ENCODE results near the gene DMAC2.
"Not testable (repeated sequence)": the region's sequence is repeated elsewhere in the genome, so short reads cannot be mapped to it uniquely, and the experiment has no call there.

DMAC2 gene

DNA sequence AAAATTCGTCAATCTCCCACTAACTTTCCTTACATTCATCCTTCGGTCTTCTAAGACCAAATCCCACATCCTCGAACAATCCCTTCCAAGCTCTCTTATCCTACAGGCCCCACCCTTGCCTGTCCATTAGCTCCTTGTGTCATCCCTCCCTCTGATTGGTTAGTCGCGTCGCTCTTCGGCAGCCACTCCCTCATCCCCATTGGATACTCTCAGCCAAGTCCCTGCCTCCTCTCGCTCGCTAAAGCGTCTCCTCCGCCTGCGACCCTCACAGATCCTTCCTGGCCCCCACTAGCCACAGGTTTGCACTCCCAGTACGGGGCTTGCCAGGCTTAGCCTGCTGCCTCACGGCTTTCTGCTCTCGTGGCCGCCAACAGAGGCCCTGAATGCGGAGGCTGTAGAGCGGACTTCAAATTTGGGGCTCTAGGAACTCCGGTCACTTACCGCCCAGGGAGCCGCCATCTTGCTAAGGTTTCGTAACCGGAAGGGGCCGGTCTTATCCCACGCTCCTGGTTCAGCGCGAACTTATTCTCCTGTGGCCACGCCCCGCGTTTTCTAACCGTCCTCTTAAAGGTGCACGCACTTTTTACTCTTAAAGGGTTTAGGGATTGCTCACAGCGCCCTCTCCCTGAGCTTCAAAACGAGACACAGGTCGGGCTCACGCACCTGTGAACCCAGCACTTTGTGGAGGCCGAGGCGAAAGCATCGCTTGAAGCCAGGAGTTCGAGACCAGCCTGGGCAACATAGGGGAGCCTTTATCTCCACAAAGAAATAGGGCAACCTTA lies at the start of gene DMAC2:
Gene DMAC2, minus strand, starts transcription at position 472 of the 782 bp plus-strand sequence. Its CDS starts 13 bp downstream, at position 459.
- peak; percentile 97 for DNase-seq

DNA sequence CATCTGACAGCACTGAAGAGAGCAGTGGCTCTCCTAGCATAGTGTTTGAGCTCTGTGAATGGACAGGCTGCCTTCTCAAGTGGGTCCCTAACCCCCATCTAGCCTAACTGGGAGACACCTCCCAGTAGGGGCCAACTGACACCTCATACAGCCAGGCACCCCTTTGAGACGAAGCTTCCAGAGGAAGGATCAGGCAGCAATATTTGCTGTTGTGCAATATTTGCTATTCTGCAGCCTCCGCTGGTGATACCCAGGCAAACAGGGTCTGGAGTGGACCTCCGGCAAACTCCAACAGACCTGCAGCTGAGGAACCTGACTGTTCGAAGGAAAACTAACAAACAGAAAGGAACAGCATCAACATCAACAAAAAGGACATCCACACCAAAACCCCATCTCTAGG lies 47.2 kb upstream of the DMAC2 start:
- not testable (repeated sequence) for DNase-seq

DNA sequence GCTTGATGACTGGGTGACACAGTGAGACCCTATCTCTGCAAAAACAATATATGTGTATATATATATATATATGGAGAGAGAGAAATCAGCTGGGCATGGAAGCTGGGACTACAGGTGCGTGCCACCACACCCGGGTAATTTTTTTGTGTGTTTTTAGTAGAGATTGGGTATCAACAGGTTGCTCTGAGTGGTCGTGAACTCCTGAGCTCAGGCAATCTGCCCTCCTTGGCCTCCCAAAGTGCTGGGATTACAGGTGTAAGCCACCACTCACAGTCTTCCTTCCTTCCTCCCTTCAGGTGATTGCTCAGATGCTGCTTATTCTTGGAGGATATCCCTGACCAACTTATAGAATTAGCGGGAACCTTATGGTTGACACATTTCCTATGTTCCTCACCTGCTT lies 45.1 kb upstream of the DMAC2 start:
- no peak for DNase-seq

DNA sequence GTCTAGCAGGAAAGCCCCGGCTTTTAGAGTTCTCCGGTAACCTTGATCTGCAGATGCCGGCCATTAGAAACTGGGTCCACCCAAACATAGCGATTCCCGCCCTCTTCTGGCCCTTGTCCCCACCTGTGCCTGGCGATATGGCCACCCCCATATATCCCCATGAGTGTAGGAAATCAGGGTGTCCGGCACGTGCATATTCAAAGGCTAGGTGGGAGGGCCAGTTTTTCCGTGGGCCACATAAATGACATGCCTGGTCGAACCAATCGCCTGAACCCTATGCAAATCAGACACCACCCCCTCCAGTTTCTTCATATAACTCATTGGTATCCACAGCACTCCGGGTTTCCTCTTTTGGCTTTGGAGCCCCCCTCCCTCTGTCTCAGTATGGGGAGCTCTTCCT lies 40.6 kb upstream of the DMAC2 start:
- no peak for DNase-seq

DNA sequence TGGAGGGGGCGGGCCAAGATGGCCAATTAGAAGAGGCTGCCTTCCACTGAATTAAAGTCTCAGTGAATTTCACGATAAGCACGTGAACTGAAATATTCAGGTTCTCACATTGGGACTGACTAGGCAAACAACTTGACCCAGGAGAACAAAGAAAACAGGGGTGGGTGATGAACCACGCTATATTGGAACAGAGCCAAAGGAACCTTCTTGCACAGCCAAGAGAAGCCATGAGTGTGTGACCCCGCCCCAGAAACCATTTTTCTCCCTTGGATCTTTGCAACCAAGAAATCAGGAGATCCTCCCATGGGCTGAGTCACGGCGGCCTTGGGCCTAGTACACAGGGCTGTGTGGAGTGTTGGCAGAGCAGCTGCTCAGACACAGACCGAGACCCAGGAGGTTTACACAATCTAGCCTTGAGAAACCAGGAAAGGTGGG lies 40.1 kb upstream of the DMAC2 start:
- no peak for DNase-seq

DNA sequence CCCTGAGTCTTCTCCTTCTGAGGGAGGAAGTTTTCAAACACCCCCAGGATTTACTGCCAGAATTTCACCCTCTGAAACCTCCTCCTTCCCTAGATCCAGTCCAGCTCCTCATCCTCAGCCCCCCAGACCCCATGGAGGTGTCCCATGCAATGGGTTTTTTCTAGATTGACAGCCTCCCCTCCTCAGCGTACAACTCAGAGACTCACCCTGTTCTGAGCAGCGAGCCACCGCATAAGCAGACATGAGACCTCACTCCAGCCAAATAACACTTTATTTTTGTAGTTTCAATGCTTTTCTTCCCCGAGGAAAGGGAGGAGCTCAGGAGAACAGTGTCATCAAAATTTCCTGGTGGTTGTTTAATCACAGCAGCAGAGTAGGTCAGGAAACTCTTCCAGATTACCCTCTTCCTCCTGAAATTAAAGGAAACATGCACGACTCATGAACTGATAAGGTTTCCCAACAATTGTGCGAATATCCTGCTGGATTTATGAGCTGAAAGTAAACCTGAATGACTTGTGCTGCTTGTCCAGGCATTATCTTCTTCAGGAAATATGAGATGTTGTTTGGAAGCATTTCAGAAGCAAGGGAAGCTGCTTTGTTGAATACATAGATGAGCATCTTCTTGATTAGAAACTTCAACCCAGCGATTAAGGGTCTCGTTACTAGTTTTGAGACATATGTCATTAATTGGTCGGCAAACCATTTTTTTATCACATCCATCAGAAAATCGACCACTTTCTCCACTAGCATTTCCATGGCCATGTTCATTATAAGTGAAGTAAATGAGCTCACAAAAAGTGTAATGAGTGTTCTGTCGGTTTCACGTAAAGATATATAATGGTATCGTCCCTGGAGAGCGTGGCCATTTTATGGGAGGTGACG lies 39.4 kb upstream of the DMAC2 start:
- DNase-seq = no peak

DNA sequence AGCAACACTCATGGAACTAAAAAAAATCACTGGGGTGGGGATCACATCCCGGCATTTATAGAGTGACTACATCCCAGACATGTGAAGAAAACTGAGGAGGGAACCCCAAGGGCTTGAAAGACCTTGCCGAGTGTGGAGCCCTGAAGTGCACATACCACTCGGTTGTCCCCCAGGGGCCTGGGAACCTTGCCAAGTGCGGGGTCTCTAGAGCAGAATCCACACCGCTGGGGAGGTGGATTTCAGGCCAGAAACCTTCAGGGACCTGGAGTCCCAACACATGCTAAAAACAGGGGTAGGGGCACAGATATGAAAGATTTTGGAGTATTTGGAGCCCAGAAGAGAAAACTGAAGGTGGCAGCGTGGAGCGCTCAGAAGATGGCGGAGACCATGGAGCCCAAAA lies 38.5 kb upstream of the DMAC2 start:
- no peak for DNase-seq

DNA sequence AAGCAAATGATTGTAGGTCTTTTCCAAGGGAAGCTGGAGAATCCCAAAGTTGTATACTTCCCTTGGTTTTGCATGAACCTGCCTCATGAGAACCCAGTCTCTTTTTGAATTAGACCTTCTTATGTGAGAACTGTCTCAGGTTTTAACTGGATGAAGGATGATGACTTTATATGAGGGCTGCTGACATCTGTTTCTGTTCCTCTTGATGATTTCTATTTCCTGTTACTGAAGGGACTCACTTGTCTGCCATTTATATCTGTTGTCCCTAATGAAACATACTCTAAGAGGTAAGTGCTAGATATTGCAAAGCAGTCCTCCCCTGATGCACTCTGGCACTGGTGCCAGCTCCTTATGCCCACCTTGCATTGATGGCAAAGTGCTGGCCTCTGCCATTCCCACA lies 36.9 kb upstream of the DMAC2 start:
- no peak for DNase-seq

DNA sequence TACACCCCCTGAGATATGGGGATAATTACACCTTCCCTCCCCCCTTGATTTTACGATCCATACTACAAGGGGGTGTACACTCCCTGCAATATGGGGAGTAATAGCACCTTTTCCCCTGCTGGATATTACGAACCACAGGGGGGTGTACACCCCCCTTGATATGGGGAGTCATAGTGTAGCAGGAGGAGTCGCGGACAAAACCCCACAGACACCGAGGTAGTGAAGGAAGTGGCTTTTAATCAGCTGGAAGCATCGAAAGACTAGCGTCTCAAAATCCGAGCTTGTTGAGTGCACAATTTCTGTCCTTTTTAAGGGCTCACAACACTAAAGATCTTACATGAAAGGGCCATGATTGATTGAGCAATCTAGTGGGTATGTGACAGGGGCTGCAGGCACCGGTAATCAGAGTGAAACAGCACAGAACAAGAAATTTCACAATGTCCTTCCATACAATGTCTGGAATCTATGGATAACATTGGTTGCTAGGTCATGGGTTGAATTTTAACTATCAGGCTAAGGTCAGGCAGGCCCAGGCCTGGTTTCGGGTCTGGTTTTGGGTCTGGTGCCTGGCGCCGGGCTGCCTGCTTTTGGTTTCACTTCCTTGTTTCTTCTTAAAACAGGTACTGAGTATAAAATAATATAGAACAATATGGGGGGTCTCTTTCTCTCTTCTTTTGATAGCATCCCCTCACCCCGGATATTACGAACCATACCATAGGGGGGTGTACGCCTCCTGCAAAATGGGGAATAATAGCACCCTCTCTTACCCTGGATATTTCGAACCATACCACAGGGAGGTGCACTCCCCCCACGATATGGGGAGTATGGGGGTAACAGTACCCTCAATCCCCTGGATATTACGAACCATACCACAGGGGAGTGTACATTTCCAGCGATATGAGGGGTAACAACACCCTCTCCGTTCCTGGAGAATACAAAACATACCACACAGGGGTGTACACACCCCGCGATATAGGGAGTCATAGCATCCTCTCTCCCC lies 23.8 kb upstream of the DMAC2 start:
- not testable (repeated sequence) for DNase-seq

DNA sequence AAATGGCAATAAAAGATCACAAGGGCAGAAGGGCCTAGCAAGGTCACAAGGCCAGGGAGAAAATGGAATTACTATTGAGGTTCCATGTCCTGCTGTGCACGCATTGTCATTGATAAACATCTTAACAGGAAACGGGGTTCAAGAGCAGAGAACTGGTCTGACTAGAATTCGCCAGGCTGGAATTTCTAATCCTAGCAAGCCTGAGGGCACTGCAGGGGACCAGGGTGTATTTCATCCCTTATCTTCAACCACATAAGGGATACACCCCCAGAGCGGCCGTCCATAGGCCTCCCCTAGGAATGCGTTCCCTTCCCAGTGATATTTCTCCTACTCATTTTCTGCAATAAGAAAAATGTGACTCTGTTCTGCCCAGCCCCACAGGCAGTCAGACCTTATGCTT lies 22.8 kb upstream of the DMAC2 start:
- no peak for DNase-seq

DNA sequence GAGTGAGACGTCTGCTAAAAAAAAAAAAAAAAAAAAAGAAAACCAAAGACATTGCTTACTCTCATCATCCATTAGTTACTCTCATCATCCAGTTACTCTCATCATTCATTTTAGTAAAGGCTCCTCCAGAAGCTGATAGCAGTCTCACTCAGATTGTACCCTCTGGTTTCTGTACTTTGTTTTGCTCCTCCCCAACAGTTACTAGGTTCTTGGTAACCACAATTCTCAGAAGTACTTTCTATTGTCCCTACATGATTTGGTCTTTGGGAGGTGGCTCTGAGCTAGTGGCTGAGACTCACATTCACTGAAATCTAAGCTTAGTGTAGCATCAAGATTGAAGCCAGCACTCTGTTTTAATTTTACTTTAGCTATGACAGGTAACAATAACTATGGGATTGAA lies 17.5 kb upstream of the DMAC2 start:
- DNase-seq = no peak

DNA sequence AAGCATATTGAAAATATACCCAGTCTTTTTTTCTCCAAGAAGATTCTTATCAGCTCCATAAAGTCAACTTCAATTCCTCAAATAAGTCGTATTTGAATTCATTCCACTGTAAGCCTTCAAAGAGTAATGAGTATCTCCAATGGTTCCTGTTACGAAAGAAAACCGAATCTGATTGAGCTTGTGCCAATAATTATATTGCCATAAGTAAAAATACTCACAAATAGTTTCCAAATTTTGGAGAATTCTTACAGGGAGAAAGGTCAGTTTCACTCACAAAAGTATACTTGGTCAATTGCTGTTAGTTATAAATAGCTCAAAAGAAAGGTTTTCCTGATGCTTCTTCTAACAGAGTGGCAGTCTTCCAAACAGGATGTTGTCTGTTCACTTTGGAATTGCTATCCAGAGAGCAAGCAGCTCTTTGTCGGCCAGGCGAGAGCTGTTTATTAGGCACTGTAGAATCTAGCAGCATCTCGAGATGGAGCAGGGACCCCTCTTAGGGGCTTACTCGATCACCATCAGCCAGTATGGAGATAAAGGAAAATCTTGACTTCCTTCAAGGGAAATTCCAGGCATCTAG lies 16.7 kb upstream of the DMAC2 start:
- no peak for DNase-seq

DNA sequence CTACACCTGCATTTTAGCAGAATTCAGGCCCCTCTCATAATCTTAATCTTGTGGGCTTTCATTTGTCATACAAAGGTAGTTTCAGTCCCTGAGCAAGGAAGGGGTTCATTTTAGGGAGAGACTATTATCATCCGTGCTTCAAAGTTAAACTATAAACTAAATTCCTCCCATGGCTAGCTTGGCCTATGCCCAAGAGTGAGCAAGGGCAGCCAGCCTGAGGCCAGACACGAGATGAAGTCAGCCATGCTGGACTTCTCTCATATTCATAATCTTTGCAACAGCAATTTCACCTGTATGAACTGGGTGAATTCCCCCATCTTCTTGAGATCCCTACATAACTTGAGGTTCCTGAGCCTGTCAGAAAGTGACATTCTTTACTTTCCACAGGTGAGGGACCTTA lies 16.2 kb upstream of the DMAC2 start:
- no peak for DNase-seq

DNA sequence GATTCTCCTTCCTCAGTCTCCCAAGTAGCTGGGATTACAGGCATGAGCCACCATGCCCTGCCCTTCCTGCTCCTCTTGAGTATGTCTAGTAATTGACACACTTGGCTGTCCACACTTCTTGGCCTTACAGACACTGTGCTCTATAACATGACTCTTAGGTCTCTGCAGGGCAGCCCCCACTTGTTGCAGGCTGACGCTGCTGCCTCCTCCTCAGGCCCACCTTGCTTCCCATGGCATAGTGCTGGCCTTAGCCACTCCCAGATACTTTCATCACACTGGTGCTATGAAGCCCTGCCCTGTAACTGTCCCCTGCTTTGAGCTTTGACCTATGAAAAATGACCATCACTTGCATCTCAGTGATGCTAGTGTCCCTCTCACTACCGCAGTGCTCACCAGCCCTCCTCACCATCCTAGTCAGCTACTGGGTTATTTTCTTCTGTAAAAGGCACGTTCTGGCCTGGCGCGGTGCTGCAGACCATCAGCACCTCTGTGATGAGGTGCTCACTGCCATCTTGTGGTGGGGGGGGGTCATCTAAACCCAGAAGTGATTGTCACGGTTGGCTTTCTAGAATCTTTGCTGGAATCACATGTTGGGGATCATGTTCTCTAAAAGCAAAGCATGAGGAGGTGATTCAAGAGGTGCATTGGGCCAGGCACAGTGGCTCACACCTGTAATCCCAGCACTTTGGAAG lies 13.0 kb upstream of the DMAC2 start:
- no peak for DNase-seq

DNA sequence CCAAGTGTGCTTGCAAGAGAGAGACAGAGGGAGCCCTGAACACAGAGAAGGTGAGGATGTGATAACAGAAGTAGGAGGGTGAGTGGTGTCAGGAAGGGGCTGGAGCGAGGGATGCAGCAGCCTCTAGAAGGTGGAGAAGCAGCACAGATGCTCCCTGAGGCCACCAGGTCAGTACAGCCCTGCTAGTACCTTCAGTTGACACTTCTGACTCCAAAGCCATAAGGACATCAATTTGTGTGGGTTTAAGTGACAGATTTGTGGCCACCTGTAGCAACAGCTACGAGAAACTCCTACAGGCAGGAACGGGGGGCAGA lies 10.1 kb upstream of the DMAC2 start:
- DNase-seq = no peak

DNA sequence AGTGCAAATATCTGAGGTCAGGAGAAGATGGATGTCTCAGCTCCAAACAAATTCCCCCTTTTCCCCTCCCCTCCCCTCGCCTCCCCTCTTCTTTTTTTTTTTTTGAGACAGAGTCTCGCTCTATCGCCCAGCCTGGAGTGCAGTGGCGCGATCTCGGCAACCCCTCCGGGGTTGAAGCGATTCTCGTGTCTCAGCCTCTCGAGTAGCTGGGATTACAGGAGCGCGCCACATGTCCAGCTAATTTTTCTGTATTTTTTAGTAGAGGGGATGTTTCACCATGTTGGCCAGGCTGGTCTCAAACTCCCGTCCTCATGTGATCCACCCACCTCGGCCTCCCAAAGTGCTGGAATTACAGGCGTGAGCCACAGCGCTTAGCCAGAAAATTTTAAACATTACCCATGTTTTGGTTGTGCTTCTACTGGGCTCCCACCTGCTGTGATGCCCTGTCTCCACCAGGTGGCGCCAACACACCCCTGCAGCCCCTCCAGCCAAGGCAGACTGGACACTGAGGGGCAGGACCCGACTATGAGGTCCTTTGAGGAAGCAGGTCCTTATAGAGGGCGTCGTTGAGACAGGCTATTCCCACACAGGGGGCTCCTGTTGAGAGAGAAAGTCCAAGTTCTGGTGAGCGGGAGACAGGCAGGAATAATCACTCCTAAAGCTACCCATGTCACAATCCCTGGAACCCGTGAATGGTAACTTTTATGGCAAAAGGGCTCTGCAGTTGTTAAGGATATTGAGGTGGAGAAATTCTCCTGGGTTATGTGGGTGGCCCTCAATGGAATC lies 9.6 kb upstream of the DMAC2 start:
- DNase-seq = peak; percentile 43

DNA sequence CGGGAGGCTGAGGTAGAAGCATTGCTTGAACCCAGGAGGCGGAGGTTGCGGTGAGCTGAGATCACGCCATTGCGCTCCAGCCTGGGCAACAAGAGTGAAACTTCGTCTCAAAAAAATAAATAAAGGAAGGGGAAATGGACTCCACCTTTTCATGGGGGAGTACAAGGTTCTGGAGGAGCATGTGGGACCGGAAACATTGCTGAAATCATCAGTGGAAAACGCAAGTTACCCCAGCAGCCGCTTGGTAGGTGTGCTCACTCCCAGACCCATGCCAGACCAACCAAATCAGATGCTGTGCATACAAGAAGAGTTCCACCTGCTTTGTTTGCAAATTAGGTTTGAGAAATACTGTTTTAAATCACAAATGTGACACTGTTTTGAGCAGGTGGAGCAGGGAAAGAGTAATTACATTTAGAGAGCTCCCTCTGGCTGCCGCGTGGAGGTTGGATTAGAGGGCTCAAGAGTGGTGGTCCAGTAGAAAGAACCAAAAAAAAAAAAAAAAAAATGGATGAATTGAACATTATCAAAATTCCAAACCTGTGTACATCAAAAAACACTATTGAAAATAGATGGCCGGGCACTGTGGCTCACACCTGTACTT lies 8.1 kb upstream of the DMAC2 start:
- DNase-seq = no peak

DNA sequence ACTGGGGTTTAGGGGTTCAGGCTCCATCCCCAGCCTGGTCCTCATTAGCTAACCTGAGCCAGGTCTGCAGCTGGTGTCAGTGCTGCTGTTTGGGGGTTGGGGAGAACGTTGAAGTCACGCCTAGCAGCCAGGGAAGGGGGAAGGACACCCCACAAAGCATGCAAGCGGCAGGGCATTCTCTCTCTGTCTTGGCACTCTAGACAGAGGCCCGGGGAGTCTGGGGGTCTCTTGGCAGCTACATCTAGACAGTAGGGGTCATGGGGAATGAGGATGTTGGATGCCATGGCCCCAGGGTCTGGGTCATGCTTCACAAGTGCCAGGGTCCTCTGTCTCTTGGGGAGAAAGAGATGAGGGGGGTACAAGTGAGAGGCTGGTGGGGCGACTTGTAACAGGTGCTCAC lies 5.9 kb upstream of the DMAC2 start:
- DNase-seq = no peak

DNA sequence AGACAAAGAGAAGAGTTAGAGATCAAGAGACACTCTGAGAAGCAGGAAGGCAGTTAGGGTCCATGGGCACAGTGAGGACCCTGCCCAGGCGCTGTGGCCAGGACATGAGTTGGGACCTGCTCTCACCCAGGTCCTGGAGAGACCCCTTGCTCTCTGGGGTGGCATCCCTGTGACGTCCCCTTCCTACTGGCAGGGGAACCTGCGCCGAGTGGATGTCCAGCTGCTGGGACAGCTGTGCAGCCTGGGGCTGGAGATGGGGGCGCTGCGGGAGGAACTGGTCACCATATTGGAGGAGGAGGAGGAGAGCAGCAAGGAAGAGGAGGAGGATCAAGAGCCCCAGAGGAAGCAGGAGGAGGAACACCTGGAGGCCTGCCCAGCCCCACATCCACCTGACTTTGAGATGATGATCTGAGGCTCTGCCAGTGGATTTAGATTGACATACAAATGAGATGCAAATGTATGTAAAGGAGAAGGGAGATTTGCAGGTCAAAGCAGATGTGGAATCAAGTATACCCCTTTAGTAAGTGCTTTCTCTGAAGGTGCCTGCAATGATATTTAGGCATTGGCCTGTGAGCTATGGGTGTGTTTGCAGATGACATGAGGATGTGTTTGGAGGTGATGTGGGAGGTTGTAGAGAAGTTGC lies 4.2 kb upstream of the DMAC2 start:
- no peak for DNase-seq
